ENCODE results near the gene EEF1G.

DNA sequence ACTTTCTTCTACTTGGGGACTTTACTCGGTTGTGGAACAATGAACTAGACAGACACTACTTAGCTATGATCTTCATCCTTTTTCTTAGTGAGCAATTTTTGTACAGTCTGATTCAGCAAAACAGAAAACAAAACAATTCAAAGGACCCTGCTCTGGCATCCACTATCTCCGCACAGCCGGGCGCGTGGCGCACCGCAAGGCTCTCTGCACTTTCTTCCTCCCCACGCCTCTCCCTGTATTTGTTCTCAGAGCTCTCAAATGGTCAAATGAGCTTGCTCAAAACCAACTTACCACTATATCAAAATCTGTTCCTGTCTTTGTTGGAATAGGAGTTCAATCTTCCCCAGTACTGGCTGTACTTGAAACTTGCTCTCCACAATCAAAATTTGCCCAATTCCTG lies 7.4 kb downstream of the EEF1G start:
- no peak for TF ChIP-seq CBX2 (IDR thresholded peaks at IDR 0.05; ENCODE audit: low read depth, low read length)
- TF ChIP-seq CBX2 (CRISPR knock-in tag; IDR thresholded peaks at IDR 0.05; ENCODE audit: low read depth), result no peak
- no peak for TF ChIP-seq GABPA (IDR thresholded peaks at IDR 0.05; ENCODE audit: low read depth, low read length)
- no peak for TF ChIP-seq GABPA (CRISPR knock-in tag; IDR thresholded peaks at IDR 0.05; ENCODE audit: low read depth)
- TF ChIP-seq TAF1 (CRISPR knock-in tag; IDR thresholded peaks at IDR 0.05), result no peak
- TF ChIP-seq SMC3 (IDR thresholded peaks at IDR 0.05; ENCODE audit: low read length), result no peak
- TF ChIP-seq, protein P1, sequence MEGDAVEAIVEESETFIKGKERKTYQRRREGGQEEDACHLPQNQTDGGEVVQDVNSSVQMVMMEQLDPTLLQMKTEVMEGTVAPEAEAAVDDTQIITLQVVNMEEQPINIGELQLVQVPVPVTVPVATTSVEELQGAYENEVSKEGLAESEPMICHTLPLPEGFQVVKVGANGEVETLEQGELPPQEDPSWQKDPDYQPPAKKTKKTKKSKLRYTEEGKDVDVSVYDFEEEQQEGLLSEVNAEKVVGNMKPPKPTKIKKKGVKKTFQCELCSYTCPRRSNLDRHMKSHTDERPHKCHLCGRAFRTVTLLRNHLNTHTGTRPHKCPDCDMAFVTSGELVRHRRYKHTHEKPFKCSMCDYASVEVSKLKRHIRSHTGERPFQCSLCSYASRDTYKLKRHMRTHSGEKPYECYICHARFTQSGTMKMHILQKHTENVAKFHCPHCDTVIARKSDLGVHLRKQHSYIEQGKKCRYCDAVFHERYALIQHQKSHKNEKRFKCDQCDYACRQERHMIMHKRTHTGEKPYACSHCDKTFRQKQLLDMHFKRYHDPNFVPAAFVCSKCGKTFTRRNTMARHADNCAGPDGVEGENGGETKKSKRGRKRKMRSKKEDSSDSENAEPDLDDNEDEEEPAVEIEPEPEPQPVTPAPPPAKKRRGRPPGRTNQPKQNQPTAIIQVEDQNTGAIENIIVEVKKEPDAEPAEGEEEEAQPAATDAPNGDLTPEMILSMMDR (CRISPR knock-in tag; IDR thresholded peaks at IDR 0.05), result no peak

All from HepG2 (cell line).